Large intestine (tissue), 3 donors: Measurements from ENCODE around the gene CDKL2. TPM values are rescaled to one million over a fixed set of nuclear protein-coding genes. Genes with fewer than 3 reads are reported as not detected.

Source experiments
- DNase-seq, 2 donors: peaks; one replicate each; pipeline versions ENCODE4 v3.0.0 to v3.0.0-alpha.2; 2013
- H3K27ac ChIP-seq: one replicate; pipeline ENCODE4 v1.5.1; 2013; ENCODE audit warnings: low read length
- H3K27me3 ChIP-seq: 2 replicates; pipeline ENCODE4 v1.6.1; 2013; ENCODE audit warnings: low read length; ENCODE audit not compliant: control insufficient read depth, insufficient read depth
- H3K36me3 ChIP-seq: 2 replicates; pipeline ENCODE4 v1.6.1; 2013; ENCODE audit warnings: low read length; ENCODE audit not compliant: control insufficient read depth, insufficient read depth
- H3K4me1 ChIP-seq: one replicate; pipeline ENCODE4 v1.6.1; 2013; ENCODE audit warnings: low read length; ENCODE audit not compliant: control insufficient read depth, insufficient read depth
- H3K4me3 ChIP-seq: one replicate; pipeline ENCODE4 v1.5.1; 2013; ENCODE audit warnings: low read length
- H3K9me3 ChIP-seq: one replicate; pipeline ENCODE4 v1.6.1; 2013; ENCODE audit warnings: mild to moderate bottlenecking, low read depth, low read length, moderate library complexity; ENCODE audit not compliant: control insufficient read depth
- WGBS: methylation state at CpG from one replicate; pipeline ENCODE4 v1.1.5; 2013; ENCODE audit warnings: low lambda C conversion rate; ENCODE audit not compliant: insufficient coverage; 5-methylcytosine and 5-hydroxymethylcytosine counted together
- polyA plus RNA-seq: library from polyadenylated mRNA; unstranded; fragments of 120-200 nt; gene quantifications from one replicate; pipeline ENCODE4 v1.2.1, GENCODE V29; 2013

CDKL2 gene
- polyA plus RNA-seq, 1 donor: 1.6 TPM

DNA sequence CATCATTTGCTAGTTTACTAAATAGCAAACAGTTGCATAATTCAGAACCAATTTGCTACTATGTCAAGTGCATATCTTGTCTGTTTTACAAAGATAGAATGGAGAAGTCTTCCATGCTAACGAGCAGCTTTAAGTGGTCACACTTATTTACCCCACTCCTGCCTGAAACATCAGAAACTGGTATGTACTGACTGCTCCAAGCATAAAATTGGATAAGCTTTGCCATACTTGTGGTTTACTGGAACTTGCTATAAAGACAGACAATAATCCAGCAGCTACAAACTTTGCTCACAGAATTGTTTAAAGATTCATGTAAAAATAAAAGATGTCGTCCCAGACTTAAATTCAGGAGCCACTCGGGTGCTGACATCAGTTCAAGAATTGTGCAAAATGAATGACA, 13.3 kb upstream of the CDKL2 start:
- H3K36me3 ChIP-seq: peaks cover 49% of the 10 kb centered on the region
- no CpG with 5 or more reads among the region's 3 CpGs for WGBS

GRCh38 chr4:75639124-75639695, 8.9 kb upstream of the CDKL2 start:
- H3K4me3 ChIP-seq: no peak overlapping the region
- H3K4me1 ChIP-seq: no peaks in the 10 kb centered on the region
- peaks cover 13% of the 10 kb centered on the region for H3K36me3 ChIP-seq
- no peaks in the 10 kb centered on the region for H3K27me3 ChIP-seq
- DNase-seq: no peak
- H3K9me3 ChIP-seq: no peaks in the 10 kb centered on the region
- H3K27ac ChIP-seq: no peak overlapping the region
- WGBS: no CpG with 5 or more reads among the region's 7 CpGs

More for the DNA sequence above, 13.3 kb upstream of the CDKL2 start:
- H3K27me3 ChIP-seq: no peaks in the 10 kb centered on the region
- DNase-seq: no peak
- H3K4me3 ChIP-seq: no peak overlapping the region
- no peaks in the 10 kb centered on the region for H3K4me1 ChIP-seq
- H3K27ac ChIP-seq: no peak overlapping the region
- H3K9me3 ChIP-seq: no peaks in the 10 kb centered on the region

- H3K4me3 ChIP-seq: no peak overlapping the region
- no peak for DNase-seq
- peaks cover 4% of the 10 kb centered on the region for H3K36me3 ChIP-seq
- no peaks in the 10 kb centered on the region for H3K4me1 ChIP-seq
- WGBS: 100% methylated on average over 1 of the region's 1 CpG
- H3K9me3 ChIP-seq: no peaks in the 10 kb centered on the region
- H3K27me3 ChIP-seq: no peaks in the 10 kb centered on the region
- no peak overlapping the region for H3K27ac ChIP-seq
Measured at GRCh38 chr4:75637827-75638226, 7.5 kb upstream of the CDKL2 start.

DNA sequence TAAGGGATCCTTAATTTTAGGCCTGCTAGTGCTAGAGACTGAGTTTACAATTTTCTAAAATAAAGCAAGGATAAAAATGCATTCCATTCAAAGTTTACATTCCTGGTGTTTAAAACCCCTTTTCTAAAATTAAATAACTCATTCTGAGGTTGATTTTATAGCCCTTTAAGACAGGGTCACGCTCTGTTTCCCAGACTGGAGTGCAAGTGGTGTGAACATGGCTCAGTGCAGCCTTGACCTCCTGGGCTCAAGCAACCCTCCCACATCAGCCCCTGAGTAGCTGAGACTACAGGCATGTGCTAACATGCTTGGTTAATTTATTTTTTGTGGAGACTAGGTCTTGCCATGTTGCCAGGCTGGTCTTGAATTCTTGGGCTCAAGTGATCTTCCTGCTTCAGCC, 6.8 kb upstream of the CDKL2 start:
- no peaks in the 10 kb centered on the region for H3K9me3 ChIP-seq
- no peak overlapping the region for H3K27ac ChIP-seq
- no CpG with 5 or more reads among the region's 1 CpG for WGBS
- no peak for DNase-seq
- H3K4me1 ChIP-seq: no peaks in the 10 kb centered on the region
- no peak overlapping the region for H3K4me3 ChIP-seq
- no peaks in the 10 kb centered on the region for H3K27me3 ChIP-seq
- peaks cover 4% of the 10 kb centered on the region for H3K36me3 ChIP-seq

DNA sequence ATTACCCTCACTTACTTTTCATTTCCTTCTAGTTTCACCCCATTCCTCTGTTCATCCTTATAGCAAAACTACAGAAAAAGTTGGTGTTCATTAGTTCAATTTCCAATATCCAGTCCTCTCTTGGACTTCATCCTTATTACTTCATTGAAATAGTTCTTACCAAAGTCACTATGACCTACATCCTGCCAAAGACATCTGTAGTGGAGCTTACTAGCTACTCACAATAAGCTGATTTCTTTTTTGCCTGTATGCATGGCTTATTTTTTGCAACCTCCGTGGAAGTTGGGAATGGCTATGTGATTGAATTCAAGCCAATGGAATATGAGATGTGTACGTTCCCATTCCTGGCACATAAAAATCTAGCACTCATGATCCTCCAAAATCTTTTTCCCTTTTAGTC, 4.6 kb upstream of the CDKL2 start:
- no peaks in the 10 kb centered on the region for H3K36me3 ChIP-seq
- H3K27me3 ChIP-seq: no peaks in the 10 kb centered on the region
- no CpG with 5 or more reads among the region's 2 CpGs for WGBS
- no peak overlapping the region for H3K27ac ChIP-seq
- peaks cover 3% of the 10 kb centered on the region for H3K4me1 ChIP-seq
- DNase-seq: no peak
- H3K4me3 ChIP-seq: no peak overlapping the region
- H3K9me3 ChIP-seq: no peaks in the 10 kb centered on the region

GRCh38 chr4:75634281-75634680, 4.0 kb upstream of the CDKL2 start:
- peaks cover 3% of the 10 kb centered on the region for H3K4me1 ChIP-seq
- no peaks in the 10 kb centered on the region for H3K9me3 ChIP-seq
- no peak for DNase-seq
- no peaks in the 10 kb centered on the region for H3K36me3 ChIP-seq
- WGBS: no CpG with 5 or more reads among the region's 3 CpGs
- no peak overlapping the region for H3K4me3 ChIP-seq
- H3K27ac ChIP-seq: no peak overlapping the region
- no peaks in the 10 kb centered on the region for H3K27me3 ChIP-seq

- Histone ChIP-seq H3K4me1 (peaks cover 3% of the 10 kb centered on the region), H3K4me3 (no peak overlapping the region), H3K9me3 (no peaks in the 10 kb centered on the region), H3K36me3 (no peaks in the 10 kb centered on the region), H3K27ac (no peak overlapping the region), H3K27me3 (no peaks in the 10 kb centered on the region)
- no peak for DNase-seq
- WGBS: 86% methylated on average over 1 of the region's 2 CpGs
Measured at GRCh38 chr4:75633846-75634245, 3.5 kb upstream of the CDKL2 start.

DNA sequence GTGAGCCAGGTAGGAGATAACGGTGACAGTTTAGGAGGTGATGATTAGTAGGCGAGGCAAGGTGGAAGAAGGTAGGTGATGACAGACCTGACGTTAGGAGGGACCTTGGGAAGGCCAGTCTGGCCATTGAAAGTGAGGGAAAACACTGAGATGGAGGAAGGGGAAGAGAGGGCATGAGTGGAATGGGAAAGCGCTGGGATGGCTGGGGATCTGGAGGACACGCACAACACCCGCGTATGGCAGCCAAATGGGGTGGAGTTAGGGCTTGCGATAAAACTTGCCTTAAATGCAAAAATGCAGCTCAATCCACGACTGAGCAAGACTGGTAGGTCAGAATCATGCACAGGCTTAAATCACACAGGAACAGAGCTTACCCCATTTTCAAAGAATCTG, 605 bp upstream of the CDKL2 start:
- no peaks in the 10 kb centered on the region for H3K36me3 ChIP-seq
- peak overlapping the region; percentile 62 for H3K27ac ChIP-seq
- WGBS: 0% methylated on average over 1 of the region's 9 CpGs
- peak overlapping the region; percentile 63 for H3K4me3 ChIP-seq
- H3K9me3 ChIP-seq: no peaks in the 10 kb centered on the region
- H3K4me1 ChIP-seq: peaks cover 3% of the 10 kb centered on the region
- DNase-seq: no peak
- no peaks in the 10 kb centered on the region for H3K27me3 ChIP-seq

- Histone ChIP-seq H3K4me3 (no peak overlapping the region), H3K27me3 (no peaks in the 10 kb centered on the region), H3K36me3 (no peaks in the 10 kb centered on the region), H3K9me3 (no peaks in the 10 kb centered on the region), H3K4me1 (peaks cover 3% of the 10 kb centered on the region), H3K27ac (no peak overlapping the region)
- DNase-seq: no peak
- 67% methylated on average over 2 of the region's 2 CpGs for WGBS
Measured at GRCh38 chr4:75629239-75629638, 1.1 kb downstream of the CDKL2 start.

GRCh38 chr4:75623026-75623425, 7.3 kb downstream of the CDKL2 start:
- Histone ChIP-seq H3K27me3 (no peaks in the 10 kb centered on the region), H3K27ac (no peak overlapping the region), H3K4me3 (no peak overlapping the region), H3K4me1 (no peaks in the 10 kb centered on the region), H3K9me3 (no peaks in the 10 kb centered on the region), H3K36me3 (no peaks in the 10 kb centered on the region)
- WGBS: 100% methylated on average over 2 of the region's 5 CpGs
- DNase-seq: no peak

GRCh38 chr4:75621715-75622114, 8.6 kb downstream of the CDKL2 start:
- Histone ChIP-seq H3K4me3 (no peak overlapping the region), H3K4me1 (no peaks in the 10 kb centered on the region), H3K27ac (no peak overlapping the region)

More at GRCh38 chr4:75621715-75622114, 8.6 kb downstream of the CDKL2 start:
- Histone ChIP-seq H3K27me3 (no peaks in the 10 kb centered on the region), H3K36me3 (no peaks in the 10 kb centered on the region), H3K9me3 (no peaks in the 10 kb centered on the region)
- no peak for DNase-seq
